Measurements from ENCODE around the gene OR4K14.
A peak's percentile ranks its signal among the peaks of the same experiment; 100 is the strongest.
"Not testable (repeated sequence)": the region's sequence is repeated elsewhere in the genome, so short reads cannot be mapped to it uniquely, and the experiment has no call there.

The OR4K14 gene

GRCh38 chr14:20019257-20019865 lies at the start of gene OR4K14:
Gene OR4K14, minus strand, starts transcription at chr14:20019307. Its CDS starts 4,114 bp downstream, at chr14:20015193.
- DNase-seq = no peak

- DNase-seq = no peak
These were observed 40.6 kb upstream of the OR4K14 start, which contains the start of gene OR4L1 for GRCh38 chr14:20059745-20060144. Gene OR4L1, plus strand, starts transcription at chr14:20060045. Its CDS starts 0 bp downstream, at chr14:20060045.

- no peak for DNase-seq
These were observed 29.1 kb upstream of the OR4K14 start for GRCh38 chr14:20048202-20048601.

- DNase-seq = no peak
These were observed 25.1 kb upstream of the OR4K14 start for GRCh38 chr14:20044243-20044642.

GRCh38 chr14:20035938-20036337 lies 16.8 kb upstream of the OR4K14 start, which contains the start of gene OR4K13:
Gene OR4K13, minus strand, starts transcription at chr14:20036038. Its CDS starts 1,280 bp downstream, at chr14:20034758.
- no peak for DNase-seq

GRCh38 chr14:20035449-20035848 lies 16.3 kb upstream of the OR4K14 start:
- no peak for DNase-seq

- DNase-seq = no peak
These were observed 12.0 kb upstream of the OR4K14 start for GRCh38 chr14:20031058-20031457.

GRCh38 chr14:20008156-20008555 lies 11.0 kb downstream of the OR4K14 start:
- DNase-seq = no peak

- peak; percentile 6 to 33 for DNase-seq
These were observed 16.8 kb downstream of the OR4K14 start for GRCh38 chr14:20002319-20002718.

GRCh38 chr14:20001863-20002262 lies 17.2 kb downstream of the OR4K14 start, which contains the start of gene OR4Q2:
Gene OR4Q2, plus strand, starts transcription at chr14:20002163.
- no peak for DNase-seq

GRCh38 chr14:19993438-19993837 lies 25.7 kb downstream of the OR4K14 start:
- no peak for DNase-seq

- DNase-seq = no peak
These were observed 43.8 kb downstream of the OR4K14 start, which contains the start of gene OR4K15 for GRCh38 chr14:19975291-19975690. Gene OR4K15, plus strand, starts transcription at chr14:19975591. Its CDS starts 0 bp downstream, at chr14:19975591.

- DNase-seq = no peak
These were observed 44.3 kb downstream of the OR4K14 start for GRCh38 chr14:19974844-19975243.

- not testable (repeated sequence) for DNase-seq
These were observed 49.4 kb downstream of the OR4K14 start for GRCh38 chr14:19969735-19970134.

Data from inflammatory macrophage treated with lipopolysaccharide for 1 hour (primary cell).